A549 (cell line): ENCODE measurements around the gene LILRB4. TPM values are rescaled to one million over a fixed set of nuclear protein-coding genes. Genes with fewer than 3 reads are reported as not detected.
"Not testable (repeated sequence)": the region's sequence is repeated elsewhere in the genome, so short reads cannot be mapped to it uniquely, and the experiment has no call there.

Experiments used
- ATAC-seq, 2 experiments: fragments of 200-7000 bp in 1 of 2; fragments of >200 bp in 1 of 2; cut with Nextera tagmentation in 1 of 2; cut with Tn5 transposase in 1 of 2; 3 replicates each; pipeline versions ENCODE4 v1.8.0 to v1.9.1; 2018 to 2020; ENCODE audit warnings: mild to moderate bottlenecking in 1 of 2, moderate library complexity in 1 of 2
- CTCF ChIA-PET: fragments of 300-600 bp; sonication (Branson Sonifier 250); formaldehyde crosslinking; extraction: SDS; loops from one replicate; lab custom pipeline; 2021; ENCODE audit warnings: antibody characterized with exemption, inconsistent platforms; lab: Yijun Ruan, JAX
- POLR2A ChIA-PET: fragments of 350-600 bp; formaldehyde crosslinking; extraction: SDS; loops from one replicate; lab custom pipeline; 2021; ENCODE audit warnings: antibody characterized with exemption, inconsistent platforms; lab: Yijun Ruan, JAX
- DNase-seq, 2 experiments: peaks; one replicate each; pipeline versions ENCODE4 v3.0.0 to v3.0.0-alpha.2; 2011 to 2016; ENCODE audit warnings: low read depth in 1 of 2, low spot score in 1 of 2
- FAIRE-seq: peaks from 2 replicates; lab custom pipeline; 2011; peaks lifted over from hg19 to GRCh38; lab: Jason Lieb, UNC
- H3K27ac ChIP-seq, 2 experiments: fragments of >200 bp; sonication (Bioruptor Twin); formaldehyde crosslinking; 3 replicates each; pipeline ENCODE4 v1.5.1; 2016 to 2017
- H3K4me1 ChIP-seq: fragments of >200 bp; sonication (Bioruptor Twin); formaldehyde crosslinking; 3 replicates; pipeline ENCODE4 v1.6.1; 2016
- H3K4me2 ChIP-seq: fragments of >200 bp; sonication (Bioruptor Twin); formaldehyde crosslinking; 3 replicates; pipeline ENCODE4 v1.6.1; 2016
- H3K4me3 ChIP-seq: fragments of >200 bp; sonication (Bioruptor Twin); formaldehyde crosslinking; 3 replicates; pipeline ENCODE4 v1.5.1; 2016
- H3K9me3 ChIP-seq: fragments of >200 bp; sonication (Bioruptor Twin); formaldehyde crosslinking; 3 replicates; pipeline ENCODE4 v1.6.1; 2016
- BCL3 ChIP-seq: fragments of >200 bp; sonication (Bioruptor Twin); formaldehyde crosslinking; IDR thresholded peaks from 3 replicates; pipeline ENCODE4 v1.6.1; 2016
- BHLHE40 ChIP-seq: IDR thresholded peaks from 2 replicates; pipeline ENCODE4 v1.6.1; 2012; ENCODE audit warnings: low read depth, low read length, inconsistent platforms
- CBX2 ChIP-seq: fragments of 200-600 bp; sonication (generic); IDR thresholded peaks from 2 replicates; pipeline ENCODE4 v1.6.1; 2016; ENCODE audit warnings: low read depth, mild to moderate bottlenecking, borderline replicate concordance
- CBX8 ChIP-seq: fragments of 200-600 bp; sonication (generic); IDR thresholded peaks from 2 replicates; pipeline ENCODE4 v1.6.1; 2016
- EP300 ChIP-seq, 2 experiments: fragments of >200 bp; sonication (Bioruptor Twin); formaldehyde crosslinking; IDR thresholded peaks; 2 replicates in 1 of 2; 3 replicates in 1 of 2; pipeline ENCODE4 v1.6.1; 2016 to 2017
- HES2 ChIP-seq: fragments of >200 bp; sonication (Bioruptor Twin); formaldehyde crosslinking; IDR thresholded peaks from 2 replicates; pipeline ENCODE4 v1.6.1; 2016
- HEYL ChIP-seq: fragments of 250-450 bp; sonication (Bioruptor Pico); IDR thresholded peaks from 2 replicates; pipeline ENCODE4 v1.8.0; 2021; ENCODE audit warnings: mild to moderate bottlenecking, moderate library complexity
- HOXB13 ChIP-seq: fragments of 250-450 bp; sonication (Bioruptor Pico); IDR thresholded peaks from 2 replicates; pipeline ENCODE4 v1.5.0; 2020; ENCODE audit warnings: low read depth, mild to moderate bottlenecking, moderate library complexity
- JUNB ChIP-seq: fragments of >200 bp; sonication (Bioruptor Twin); formaldehyde crosslinking; IDR thresholded peaks from 2 replicates; pipeline ENCODE4 v1.6.1; 2016
- MAX ChIP-seq: IDR thresholded peaks from 2 replicates; pipeline ENCODE4 v1.6.1; 2012
- MAZ ChIP-seq: fragments of 150-350 bp; IDR thresholded peaks from 2 replicates; pipeline ENCODE4 v1.6.1; 2014; ENCODE audit warnings: antibody characterized with exemption, low read depth, low read length, borderline replicate concordance
- NR3C1 ChIP-seq: fragments of >200 bp; sonication (Bioruptor Twin); formaldehyde crosslinking; IDR thresholded peaks from 3 replicates; pipeline ENCODE4 v1.6.1; 2017
- PBX3 ChIP-seq: IDR thresholded peaks from 2 replicates; pipeline ENCODE4 v1.6.1; 2012
- PHF8 ChIP-seq: fragments of 200-600 bp; sonication (generic); IDR thresholded peaks from 2 replicates; pipeline ENCODE4 v1.6.1; 2016; ENCODE audit warnings: low read depth, mild to moderate bottlenecking, antibody characterized with exemption, moderate library complexity, borderline replicate concordance
- POLR2A ChIP-seq: IDR thresholded peaks from 2 replicates; pipeline ENCODE4 v1.6.1; 2012; ENCODE audit warnings: mild to moderate bottlenecking, low read length
- POLR2AphosphoS2 ChIP-seq: conservative IDR thresholded peaks from 2 replicates; pipeline ENCODE4 v1.6.1; 2012; ENCODE audit warnings: low read length, improper control_type of control experiment, inconsistent platforms
- RNF2 ChIP-seq: fragments of 200-600 bp; sonication (generic); IDR thresholded peaks from 2 replicates; pipeline ENCODE4 v1.6.1; 2016; ENCODE audit warnings: low read depth, mild to moderate bottlenecking, antibody characterized with exemption, moderate library complexity, borderline replicate concordance
- SREBF2 ChIP-seq: fragments of 450-650 bp; IDR thresholded peaks from 2 replicates; pipeline ENCODE4 v1.6.1; 2014; ENCODE audit warnings: mild to moderate bottlenecking, moderate library complexity
- ZNF302 ChIP-seq: fragments of 250-450 bp; sonication (Bioruptor Pico); IDR thresholded peaks from 2 replicates; pipeline ENCODE4 v1.9.0; 2021; ENCODE audit warnings: inconsistent platforms, mild to moderate bottlenecking, moderate library complexity
- ZSCAN20 ChIP-seq: fragments of 250-450 bp; sonication (Bioruptor Pico); IDR thresholded peaks from 2 replicates; pipeline ENCODE4 v1.8.0; 2022; ENCODE audit warnings: mild to moderate bottlenecking, moderate library complexity
- WGBS: methylation state at CpG from one replicate; pipeline ENCODE4 v1.1.6; 2017; ENCODE audit errors: missing lambda C conversion rate; 5-methylcytosine and 5-hydroxymethylcytosine counted together
- polyA plus RNA-seq, 4 experiments: library from polyadenylated mRNA; depleted of rRNA in 3 of 4; stranded (reverse); fragments of >200 nt; fragmentation: RNase III in 1 of 4; extraction: RNeasy Plus Mini Kit Qiagen cat#74134 plus additional on column Dnase treatment in 1 of 4; gene quantifications; 2 replicates in 3 of 4; 3 replicates in 1 of 4; pipeline ENCODE4 v1.2.3, GENCODE V29; 2011 to 2017

The LILRB4 gene
- polyA plus RNA-seq, 2 of the 4 experiments (the other 2 are of a cell fraction), result not detected

GRCh38 chr19:54707962-54708361, 45.2 kb downstream of the LILRB4 start:
- ChIA-PET POLR2A (no interaction called here), CTCF (interaction anchor here (1.9 kb wide), 1 partner anchor 34 kb away, joined by 4 read pairs; no protein-coding TSS in a partner anchor)
- no peak for FAIRE-seq

GRCh38 chr19:54708781-54709180, 46.0 kb downstream of the LILRB4 start:
- 37% methylated on average over 5 of the region's 7 CpGs for WGBS
- ATAC-seq (peak in 1 of 2 experiments; percentile 34; a peak in 3 of 6 replicates), FAIRE-seq (no peak), DNase-seq (no peak)
- H3K4me2 ChIP-seq, result no peak overlapping the region
- no peaks in the 10 kb centered on the region; the same call in 2 of the 3 replicates for H3K9me3 ChIP-seq
- no peak overlapping the region for H3K4me3 ChIP-seq
- POLR2A ChIA-PET, result no interaction called here
- H3K4me1 ChIP-seq, result no peaks in the 10 kb centered on the region
- TF ChIP-seq MAX, result no peak
- TF ChIP-seq MAZ, result no peak
- TF ChIP-seq HOXB13 (CRISPR knock-in tag), result no peak
- no peak for TF ChIP-seq HEYL (CRISPR knock-in tag)
- no peak for TF ChIP-seq PHF8
- no peak for TF ChIP-seq BHLHE40
- TF ChIP-seq EP300 (IDR thresholded peaks at IDR 0.05), result no peak
- no peak for TF ChIP-seq ZNF302 (CRISPR knock-in tag)
- TF ChIP-seq POLR2A, result no peak
- no peak for TF ChIP-seq HES2
- no peak for TF ChIP-seq POLR2AphosphoS2
- TF ChIP-seq ZSCAN20, result no peak
- no peak for TF ChIP-seq BCL3
- CTCF ChIA-PET, result interaction anchor here (1.9 kb wide), 1 partner anchor 35 kb away, joined by 4 read pairs; no protein-coding TSS in a partner anchor
- H3K27ac ChIP-seq, result no peak overlapping the region

More at GRCh38 chr19:54707962-54708361, 45.2 kb downstream of the LILRB4 start:
- TF ChIP-seq HEYL (CRISPR knock-in tag) (no peak), CBX2 (no peak), SREBF2 (no peak), ZNF302 (CRISPR knock-in tag) (no peak), PBX3 (no peak), POLR2A (no peak)
- Histone ChIP-seq H3K9me3 (no peaks in the 10 kb centered on the region; the same call in 2 of the 3 replicates), H3K27ac (no peak overlapping the region), H3K4me3 (no peak overlapping the region), H3K4me1 (no peaks in the 10 kb centered on the region), H3K4me2 (no peak overlapping the region)
- ATAC-seq, result no peak; a peak in 1 of 6 replicates
- DNase-seq, result no peak
- 22% methylated on average over 4 of the region's 4 CpGs for WGBS

- H3K4me2 ChIP-seq, result no peak overlapping the region
- DNase-seq (no peak), FAIRE-seq (no peak), ATAC-seq (peak; percentile 49 to 54; a peak in 5 of 6 replicates)
- WGBS, result 9% methylated on average over 15 of the region's 18 CpGs
- H3K27ac ChIP-seq, result no peak overlapping the region
- H3K9me3 ChIP-seq, result no peaks in the 10 kb centered on the region
- no peak for TF ChIP-seq SREBF2
- no peak for TF ChIP-seq CBX8
- no peak for TF ChIP-seq RNF2
- no peak for TF ChIP-seq HOXB13 (CRISPR knock-in tag)
- TF ChIP-seq NR3C1, result no peak
- TF ChIP-seq JUNB, result no peak
- TF ChIP-seq HEYL (CRISPR knock-in tag), result no peak
- no peak overlapping the region for H3K4me3 ChIP-seq
- ChIA-PET POLR2A (no interaction called here), CTCF (interaction anchor here (1.9 kb wide), 1 partner anchor 35 kb away, joined by 4 read pairs; no protein-coding TSS in a partner anchor)
- H3K4me1 ChIP-seq, result no peaks in the 10 kb centered on the region
Observed at GRCh38 chr19:54709212-54709948, 46.6 kb downstream of the LILRB4 start.

GRCh38 chr19:54709956-54710355, 47.2 kb downstream of the LILRB4 start:
- POLR2A ChIA-PET, H3K9me3 ChIP-seq, H3K4me2 ChIP-seq, ATAC-seq, FAIRE-seq, H3K27ac ChIP-seq, DNase-seq, H3K4me3 ChIP-seq, H3K4me1 ChIP-seq, CTCF ChIA-PET: not testable (repeated sequence)
- WGBS, result 3% methylated on average over 11 of the region's 13 CpGs
